Measurements from ENCODE around the gene PI4KB.

DNA sequence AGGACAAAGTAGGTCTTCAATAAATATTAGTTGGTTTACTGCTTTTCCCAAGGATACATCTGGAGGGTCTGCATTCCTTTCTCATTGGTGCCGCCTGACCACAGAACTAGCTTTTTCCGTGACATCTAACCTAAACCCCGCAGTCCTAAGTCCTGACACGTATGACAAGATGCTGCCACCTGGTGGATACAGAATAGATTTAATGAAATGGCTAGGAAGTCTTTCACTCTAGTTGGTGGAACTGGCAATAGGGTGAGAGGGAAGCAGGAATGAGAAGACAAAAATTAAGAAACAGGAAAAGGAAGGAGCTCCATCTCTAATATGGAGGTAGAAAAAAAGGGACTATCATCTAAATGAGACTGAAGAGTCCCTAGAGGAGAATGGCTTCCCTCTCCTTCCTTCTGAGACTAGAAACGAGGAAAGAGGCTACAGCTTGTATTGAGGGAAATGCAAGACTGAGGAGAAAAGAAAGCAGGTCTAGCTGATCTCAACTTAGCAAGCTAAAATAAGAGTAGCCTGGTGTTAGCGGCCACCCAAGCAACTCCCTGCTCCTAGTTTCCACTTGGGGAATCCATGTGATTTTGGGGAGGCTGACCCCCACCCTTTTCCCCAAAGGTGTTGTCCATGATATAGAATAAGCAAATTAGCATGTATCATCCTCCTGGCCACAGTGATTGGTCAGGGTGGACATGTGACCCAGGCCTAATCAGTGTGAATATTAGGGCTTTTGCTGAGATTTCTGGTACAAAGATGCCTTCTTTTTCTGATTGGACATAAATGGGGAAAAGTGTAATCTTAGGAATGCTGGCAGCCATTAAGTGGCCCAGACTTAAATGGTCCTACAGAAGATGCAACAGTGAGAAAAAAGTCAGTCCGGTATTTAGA, 13.9 kb upstream of the PI4KB start:
- TF ChIP-seq CTCF (conservative IDR thresholded peaks at IDR 0.05): peak; percentile 87
- TF ChIP-seq ZFX (IDR thresholded peaks at IDR 0.05): no peak
